Osteocyte (in vitro differentiated cells): ENCODE measurements around the gene THSD8. TPM values are rescaled to one million over a fixed set of nuclear protein-coding genes. Genes with fewer than 3 reads are reported as not detected.
A peak's percentile ranks its signal among the peaks of the same experiment; 100 is the strongest.

Experiments used
- DNase-seq: peaks from one replicate; pipeline ENCODE4 v3.0.0; 2021; ENCODE audit warnings: mixed read lengths; ENCODE audit not compliant: unreplicated experiment; ENCODE audit errors: extremely low spot score
- H3K27ac Mint-ChIP-seq: one replicate; pipeline ENCODE4 v1.8.0; 2021; ENCODE audit warnings: mild to moderate bottlenecking, mixed read lengths; ENCODE audit not compliant: unreplicated experiment
- H3K27me3 Mint-ChIP-seq: one replicate; pipeline ENCODE4 v1.8.0; 2021; ENCODE audit warnings: mixed read lengths; ENCODE audit not compliant: unreplicated experiment
- H3K36me3 Mint-ChIP-seq: one replicate; pipeline ENCODE4 v1.8.0; 2021; ENCODE audit warnings: mixed read lengths; ENCODE audit not compliant: unreplicated experiment
- H3K4me1 Mint-ChIP-seq: one replicate; pipeline ENCODE4 v1.8.0; 2021; ENCODE audit warnings: mixed read lengths; ENCODE audit not compliant: unreplicated experiment
- H3K4me3 Mint-ChIP-seq: one replicate; pipeline ENCODE4 v1.8.0; 2021; ENCODE audit warnings: mild to moderate bottlenecking, moderate library complexity, mixed read lengths; ENCODE audit not compliant: unreplicated experiment
- H3K9me3 Mint-ChIP-seq: one replicate; pipeline ENCODE4 v1.8.0; 2021; ENCODE audit warnings: mixed read lengths; ENCODE audit not compliant: unreplicated experiment
- CTCF ChIP-seq: fragments of 200-600 bp; sonication (generic); IDR thresholded peaks from 2 replicates; pipeline ENCODE4 v1.5.0; 2021; ENCODE audit warnings: antibody characterized with exemption, mild to moderate bottlenecking, moderate library complexity
- total RNA-seq: library from RNA; stranded (reverse); gene quantifications from 2 replicates; pipeline ENCODE4 v1.2.1, GENCODE V29; 2021

THSD8 gene
- total RNA-seq, 1 donor from 2014 or later, result 8.2 TPM

GRCh38 chr19:12759686-12760085 is 42.2 kb upstream of the THSD8 start:
- no peak for TF ChIP-seq CTCF
- Mint-ChIP-seq H3K27ac (no peak overlapping the region), H3K36me3 (peaks cover 3% of the 10 kb centered on the region)

GRCh38 chr19:12763100-12763499 is 38.8 kb upstream of the THSD8 start:
- Mint-ChIP-seq H3K27me3 (no peaks in the 10 kb centered on the region), H3K4me3 (no peak overlapping the region), H3K4me1 (peaks cover 3% of the 10 kb centered on the region), H3K27ac (no peak overlapping the region), H3K36me3 (peaks cover 3% of the 10 kb centered on the region), H3K9me3 (no peaks in the 10 kb centered on the region)
- no peak for TF ChIP-seq CTCF
- DNase-seq, result no peak

More at GRCh38 chr19:12759686-12760085, 42.2 kb upstream of the THSD8 start:
- H3K27me3 Mint-ChIP-seq, result no peaks in the 10 kb centered on the region
- H3K4me3 Mint-ChIP-seq, result no peak overlapping the region
- no peaks in the 10 kb centered on the region for H3K9me3 Mint-ChIP-seq
- H3K4me1 Mint-ChIP-seq, result peaks cover 4% of the 10 kb centered on the region
- DNase-seq, result no peak

GRCh38 chr19:12764698-12765097 is 37.2 kb upstream of the THSD8 start:
- no peak for DNase-seq
- H3K36me3 Mint-ChIP-seq, result peaks cover 3% of the 10 kb centered on the region
- no peaks in the 10 kb centered on the region for H3K9me3 Mint-ChIP-seq

GRCh38 chr19:12766051-12766521 is 35.8 kb upstream of the THSD8 start:
- H3K4me3 Mint-ChIP-seq, result peak overlapping the region; percentile 70
- no peak overlapping the region for H3K27ac Mint-ChIP-seq

More at GRCh38 chr19:12764698-12765097, 37.2 kb upstream of the THSD8 start:
- no peak for TF ChIP-seq CTCF
- Mint-ChIP-seq H3K27ac (no peak overlapping the region), H3K27me3 (no peaks in the 10 kb centered on the region), H3K4me3 (no peak overlapping the region), H3K4me1 (peaks cover 3% of the 10 kb centered on the region)

GRCh38 chr19:12767150-12767549 is 34.7 kb upstream of the THSD8 start:
- Mint-ChIP-seq H3K9me3 (no peaks in the 10 kb centered on the region), H3K4me3 (no peak overlapping the region)

More at GRCh38 chr19:12766051-12766521, 35.8 kb upstream of the THSD8 start:
- Mint-ChIP-seq H3K36me3 (peaks cover 3% of the 10 kb centered on the region), H3K9me3 (no peaks in the 10 kb centered on the region), H3K4me1 (peaks cover 2% of the 10 kb centered on the region), H3K27me3 (no peaks in the 10 kb centered on the region)
- TF ChIP-seq CTCF, result peak; percentile 78
- peak; percentile 93 for DNase-seq

More at GRCh38 chr19:12767150-12767549, 34.7 kb upstream of the THSD8 start:
- no peak for TF ChIP-seq CTCF
- H3K4me1 Mint-ChIP-seq, result peaks cover 2% of the 10 kb centered on the region
- no peak for DNase-seq
- H3K36me3 Mint-ChIP-seq, result peaks cover 3% of the 10 kb centered on the region
- no peaks in the 10 kb centered on the region for H3K27me3 Mint-ChIP-seq
- no peak overlapping the region for H3K27ac Mint-ChIP-seq
